H1 (cell line): ENCODE data around the gene ZNF446. TPM values are rescaled to one million over a fixed set of nuclear protein-coding genes. Genes with fewer than 3 reads are reported as not detected.

Source experiments
- CTCF ChIA-PET: fragments of 300-600 bp; sonication (Branson Sonifier 250); formaldehyde crosslinking; loops from one replicate; lab custom pipeline; 2021; ENCODE audit not compliant: partially characterized antibody; lab: Charles Lee
- POLR2A ChIA-PET: fragments of 300-600 bp; sonication (Branson Sonifier 250); formaldehyde crosslinking; loops from one replicate; lab custom pipeline; 2021; ENCODE audit warnings: inconsistent platforms; ENCODE audit not compliant: partially characterized antibody; lab: Charles Lee
- DNase-seq, 2 experiments: peaks; one replicate each; pipeline versions ENCODE4 v3.0.0 to v3.0.0-alpha.2; 2010 to 2022; ENCODE audit warnings: low spot score in 2 of 2, low read depth in 1 of 2, mixed read lengths in 1 of 2
- FAIRE-seq: peaks from 2 replicates; lab custom pipeline; 2011; peaks lifted over from hg19 to GRCh38; lab: Jason Lieb, UNC
- H2AFZ ChIP-seq: 2 replicates; pipeline ENCODE4 v1.8.1; 2012; ENCODE audit warnings: low read length, inconsistent platforms
- H2AK5ac ChIP-seq: 2 replicates; pipeline ENCODE4 v1.6.1; 2013; ENCODE audit warnings: low read depth, low read length
- H2BK120ac ChIP-seq: replicated peaks from 2 replicates; pipeline ENCODE3; 2013; ENCODE audit warnings: low read depth, low read length, inconsistent platforms
- H2BK12ac ChIP-seq: 2 replicates; pipeline ENCODE4 v1.6.1; 2013; ENCODE audit warnings: low read depth, low read length
- H2BK15ac ChIP-seq: 2 replicates; pipeline ENCODE4 v1.6.1; 2013; ENCODE audit warnings: low read length
- H2BK20ac ChIP-seq: 2 replicates; pipeline ENCODE4 v1.6.1; 2013; ENCODE audit warnings: low read length
- H2BK5ac ChIP-seq: 2 replicates; pipeline ENCODE4 v1.6.1; 2013; ENCODE audit warnings: low read depth, low read length
- H3K14ac ChIP-seq: 2 replicates; pipeline ENCODE4 v1.6.1; 2013; ENCODE audit warnings: inconsistent platforms; ENCODE audit not compliant: insufficient read length
- H3K18ac ChIP-seq: 2 replicates; pipeline ENCODE4 v1.6.1; 2013; ENCODE audit warnings: low read length; ENCODE audit errors: extremely low read depth
- H3K23ac ChIP-seq: 2 replicates; pipeline ENCODE4 v1.6.1; 2013; ENCODE audit warnings: inconsistent platforms; ENCODE audit not compliant: insufficient read length
- H3K23me2 ChIP-seq: 2 replicates; pipeline ENCODE4 v1.6.1; 2013; ENCODE audit warnings: low read depth, low read length
- H3K27ac ChIP-seq: 2 replicates; pipeline ENCODE4 v1.6.1; 2011; ENCODE audit warnings: low read depth, low read length, inconsistent platforms
- H3K27me3 ChIP-seq, 4 experiments: replicated peaks in 1 of 4; 1 replicate in 1 of 4; 2 replicates in 3 of 4; pipeline versions ENCODE4 v1.6.1 to v1.8.1; 2011 to 2013; ENCODE audit warnings: low read length in 3 of 4, mild to moderate bottlenecking in 3 of 4, inconsistent platforms in 2 of 4, mixed read lengths in 2 of 4, moderate library complexity in 1 of 4; ENCODE audit not compliant: control insufficient read depth in 3 of 4, insufficient read depth in 3 of 4; ENCODE audit errors: extremely low read depth in 1 of 4
- H3K36me3 ChIP-seq, 4 experiments: 2 replicates each; pipeline versions ENCODE4 v1.6.1 to v1.8.1; 2011 to 2013; ENCODE audit warnings: mild to moderate bottlenecking in 4 of 4, low read length in 3 of 4, moderate library complexity in 2 of 4, control low read depth in 1 of 4, inconsistent platforms in 1 of 4; ENCODE audit not compliant: insufficient read depth in 4 of 4, control insufficient read depth in 2 of 4
- H3K4ac ChIP-seq: replicated peaks from 2 replicates; pipeline ENCODE3; 2013; ENCODE audit warnings: low read length, low read depth, mixed read lengths, inconsistent platforms; ENCODE audit not compliant: insufficient read length
- H3K4me1 ChIP-seq, 4 experiments: replicated peaks in 1 of 4; 1 replicate in 1 of 4; 2 replicates in 3 of 4; pipeline versions ENCODE4 v1.6.1 to v1.8.1; 2011 to 2013; ENCODE audit warnings: low read length in 3 of 4, inconsistent platforms in 2 of 4, mixed read lengths in 1 of 4; ENCODE audit not compliant: insufficient read depth in 4 of 4, control insufficient read depth in 3 of 4
- H3K4me2 ChIP-seq, 2 experiments: 2 replicates each; pipeline versions ENCODE4 v1.6.1 to v1.8.1; 2011 to 2013; ENCODE audit warnings: low read depth in 2 of 2, low read length in 2 of 2, control low read depth in 1 of 2, inconsistent platforms in 1 of 2, mild to moderate bottlenecking in 1 of 2; ENCODE audit not compliant: insufficient read depth in 1 of 2
- H3K4me3 ChIP-seq, 4 experiments: fragments of 200-600, 300-600 bp in 1 of 4; sonication (generic), shearing (Covaris generic), sonication (Bioruptor Twin) in 1 of 4; 2 replicates each; pipeline versions ENCODE4 v1.5.1 to v1.8.1; 2011 to 2016; ENCODE audit warnings: low read length in 4 of 4, low read depth in 3 of 4, control low read depth in 2 of 4, inconsistent platforms in 2 of 4, mild to moderate bottlenecking in 2 of 4, mixed read lengths in 1 of 4, moderate library complexity in 1 of 4; ENCODE audit not compliant: insufficient read depth in 2 of 4; ENCODE audit errors: extremely low read depth in 1 of 4
- H3K56ac ChIP-seq: replicated peaks from 2 replicates; pipeline ENCODE3; 2013; ENCODE audit warnings: low read depth, mild to moderate bottlenecking, mixed read lengths, low read length, inconsistent platforms; ENCODE audit not compliant: insufficient read length
- H3K79me1 ChIP-seq: 2 replicates; pipeline ENCODE4 v1.6.1; 2013; ENCODE audit warnings: low read depth, low read length, control low read depth
- H3K79me2 ChIP-seq, 2 experiments: 2 replicates each; pipeline versions ENCODE4 v1.6.1 to v1.8.1; 2012 to 2013; ENCODE audit warnings: low read length in 2 of 2, mild to moderate bottlenecking in 2 of 2, inconsistent platforms in 1 of 2; ENCODE audit not compliant: insufficient read depth in 2 of 2, control insufficient read depth in 1 of 2
- H3K9ac ChIP-seq, 4 experiments: replicated peaks in 1 of 4; 1 replicate in 1 of 4; 2 replicates in 3 of 4; pipeline versions ENCODE4 v1.6.1 to v1.8.1; 2011 to 2013; ENCODE audit warnings: low read depth in 3 of 4, low read length in 3 of 4, control low read depth in 2 of 4, mild to moderate bottlenecking in 2 of 4, moderate library complexity in 2 of 4, inconsistent platforms in 1 of 4; ENCODE audit errors: extremely low read depth in 1 of 4
- H3K9me3 ChIP-seq, 2 experiments: 2 replicates each; pipeline versions ENCODE4 v1.6.1 to v1.8.1; 2012 to 2013; ENCODE audit warnings: mild to moderate bottlenecking in 2 of 2, moderate library complexity in 2 of 2, control low read depth in 1 of 2, inconsistent platforms in 1 of 2, low read depth in 1 of 2, low read length in 1 of 2, mixed read lengths in 1 of 2; ENCODE audit not compliant: insufficient read depth in 2 of 2
- H4K20me1 ChIP-seq, 2 experiments: replicated peaks in 1 of 2; 2 replicates each; pipeline versions ENCODE3 to v1.8.1; 2011 to 2013; ENCODE audit warnings: inconsistent platforms in 2 of 2, low read length in 2 of 2, mild to moderate bottlenecking in 1 of 2; ENCODE audit not compliant: insufficient read depth in 2 of 2, control insufficient read depth in 1 of 2
- H4K5ac ChIP-seq: 2 replicates; pipeline ENCODE4 v1.6.1; 2013; ENCODE audit warnings: low read length, low read depth, mixed read lengths, inconsistent platforms; ENCODE audit not compliant: insufficient read length
- H4K8ac ChIP-seq: 2 replicates; pipeline ENCODE4 v1.8.0; 2013; ENCODE audit warnings: mild to moderate bottlenecking, moderate library complexity, low read length, inconsistent platforms; ENCODE audit not compliant: insufficient read depth; ENCODE audit errors: extremely low read depth
- H4K91ac ChIP-seq: replicated peaks from 2 replicates; pipeline ENCODE3; 2013; ENCODE audit warnings: low read length, mixed read lengths, inconsistent platforms; ENCODE audit not compliant: insufficient read length
- ASH2L ChIP-seq: fragments of 200-600, 300-600 bp; sonication (generic); IDR thresholded peaks from one replicate; pipeline ENCODE4 v1.7.1; 2017; ENCODE audit warnings: low read length
- CTCF ChIP-seq, 3 experiments: IDR thresholded peaks; 1 replicate in 2 of 3; 2 replicates in 1 of 3; pipeline versions ENCODE4 v1.5.1 to v1.6.1; 2011; ENCODE audit warnings: low read length in 3 of 3, mild to moderate bottlenecking in 3 of 3, inconsistent platforms in 2 of 3, low read depth in 1 of 3, moderate library complexity in 1 of 3; ENCODE audit not compliant: insufficient read depth in 1 of 3; ENCODE audit errors: control extremely low read depth in 1 of 3
- EZH2 ChIP-seq: fragments of 200-600 bp; sonication (generic); IDR thresholded peaks from 2 replicates; pipeline ENCODE4 v1.7.1; 2012; ENCODE audit warnings: low read depth, mild to moderate bottlenecking, moderate library complexity, low read length, inconsistent platforms; ENCODE audit not compliant: severe bottlenecking
- POU5F1 ChIP-seq: IDR thresholded peaks from 2 replicates; pipeline ENCODE4 v1.6.1; 2011; ENCODE audit warnings: low read depth, mild to moderate bottlenecking, low read length, moderate library complexity
- RFX5 ChIP-seq: IDR thresholded peaks from 2 replicates; pipeline ENCODE4 v1.6.1; 2011; ENCODE audit warnings: low read depth, low read length, improper control_type of control experiment, borderline replicate concordance
- SRF ChIP-seq: IDR thresholded peaks from 2 replicates; pipeline ENCODE4 v1.6.1; 2011; ENCODE audit warnings: mild to moderate bottlenecking, low read depth, low read length, moderate library complexity
- WGBS, 2 experiments: shearing (Covaris generic) in 1 of 2; methylation state at CpG; one replicate each; pipeline versions ENCODE4 v1.1.6 to v1.1.7; 2013 to 2015; ENCODE audit warnings: low lambda C conversion rate in 2 of 2, mixed read lengths in 2 of 2, inconsistent platforms in 1 of 2, low coverage in 1 of 2, missing lambda C conversion rate in 1 of 2; ENCODE audit not compliant: insufficient replicate concordance in 2 of 2, insufficient coverage in 1 of 2, insufficient read length in 1 of 2; ENCODE audit errors: extremely low coverage in 1 of 2, missing lambda C conversion rate in 1 of 2; 5-methylcytosine and 5-hydroxymethylcytosine counted together
- polyA plus RNA-seq, 7 experiments: library from polyadenylated mRNA; depleted of rRNA in 3 of 7; stranded (reverse) in 5 of 7; unstranded in 2 of 7; fragments of >200 nt in 5 of 7; fragments of 200-250 nt in 2 of 7; gene quantifications; 1 replicate in 5 of 7; 2 replicates in 1 of 7; 4 replicates in 1 of 7; pipeline versions ENCODE4 v1.2.1 to v1.2.3, GENCODE V29; 2011 to 2013; ENCODE audit warnings: missing spikeins in 2 of 7, mixed read lengths in 2 of 7
- total RNA-seq: library from RNA; stranded (reverse); fragmentation: NEBNext Ultra II Directional; extraction: Animal tissue kit (Norgen Biotek cat#: 25700); gene quantifications from 2 replicates; pipeline ENCODE4 v1.2.1, GENCODE V29; 2021
- TF ChIP-seq, protein P1 (sequence below): IDR thresholded peaks from 2 replicates; pipeline ENCODE4 v1.6.1; 2012; ENCODE audit warnings: low read length, inconsistent platforms

The ZNF446 gene
- total and polyA plus RNA-seq, 2 of the 8 experiments (the other 6 are each of a cell fraction or from before 2014, with no cell fraction given) = 4.1 to 5.5 TPM

DNA sequence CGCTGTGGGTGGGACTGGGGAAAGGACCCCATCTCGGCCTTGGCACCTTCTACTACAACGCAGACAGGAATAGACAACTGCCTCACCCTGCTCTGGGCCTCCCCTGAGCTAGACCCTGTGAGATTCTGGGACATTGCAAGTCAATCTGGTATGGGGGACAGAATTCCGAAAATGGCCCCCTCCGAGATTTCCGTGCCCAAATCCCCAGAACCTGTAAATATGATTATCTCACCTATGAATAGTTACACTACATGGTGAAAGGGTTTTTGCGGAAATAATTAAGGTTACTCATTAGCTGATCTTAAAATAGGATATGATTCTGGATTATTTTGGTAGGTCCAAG, 44.1 kb downstream of the ZNF446 start:
- H3K4ac ChIP-seq = peak overlapping the region; percentile 10
- peak overlapping the region; percentile 91; the same call in 1 of the 2 replicates for H3K27ac ChIP-seq
- peaks cover 0 to 15% of the 10 kb centered on the region in 2 experiments; a peak in 1 of 4 replicates for H3K79me2 ChIP-seq
- CTCF ChIA-PET = interaction anchor here (0.7 to 5.2 kb wide), 32 partner anchors 12 to 243 kb away, joined by 3 to 35 read pairs (median 7); partner anchors contain the start of genes CHMP2A, TRIM28 and UBE2M
- H2BK15ac ChIP-seq = no peak overlapping the region
- no peak overlapping the region for H2AK5ac ChIP-seq
- H4K20me1 ChIP-seq = peaks cover 2 to 9% of the 10 kb centered on the region in 2 experiments
- no peak overlapping the region; the same call in 1 of the 2 replicates for H2BK12ac ChIP-seq
- no peaks in the 10 kb centered on the region for H3K9me3 ChIP-seq
- H4K91ac ChIP-seq = peak overlapping the region; percentile 79
- peaks cover 0 to 26% (median 13%) of the 10 kb centered on the region in 4 experiments; a peak in 6 of 7 replicates for H3K4me1 ChIP-seq
- H4K8ac ChIP-seq = peak overlapping the region; percentile 68; the same call in 1 of the 2 replicates
- H3K56ac ChIP-seq = no peak overlapping the region
- no peak overlapping the region for H3K23ac ChIP-seq
- H3K79me1 ChIP-seq = peaks cover 2% of the 10 kb centered on the region; the same call in 1 of the 2 replicates
- DNase-seq (no peak), FAIRE-seq (no peak)
- 38% methylated on average over 7 of the region's 7 CpGs; no CpG with 5 or more reads in 1 of the 2 experiments for WGBS, 2 experiments
- H3K18ac ChIP-seq = peak overlapping the region; percentile 71
- H3K9ac ChIP-seq = peak overlapping the region; percentile 39 to 90 (median 82); a peak in 6 of 7 replicates
- no peak for TF ChIP-seq SRF
- no peak for TF ChIP-seq RFX5
- no peak for TF ChIP-seq ASH2L
- TF ChIP-seq CTCF (IDR thresholded peaks at IDR 0.05; ENCODE audit: control extremely low read depth in 1 of 3, insufficient read depth in 1 of 3, low read depth in 1 of 3, low read length in 3 of 3) = no peak
- TF ChIP-seq POU5F1 = no peak
- TF ChIP-seq EZH2 = no peak
- TF ChIP-seq, protein P1, sequence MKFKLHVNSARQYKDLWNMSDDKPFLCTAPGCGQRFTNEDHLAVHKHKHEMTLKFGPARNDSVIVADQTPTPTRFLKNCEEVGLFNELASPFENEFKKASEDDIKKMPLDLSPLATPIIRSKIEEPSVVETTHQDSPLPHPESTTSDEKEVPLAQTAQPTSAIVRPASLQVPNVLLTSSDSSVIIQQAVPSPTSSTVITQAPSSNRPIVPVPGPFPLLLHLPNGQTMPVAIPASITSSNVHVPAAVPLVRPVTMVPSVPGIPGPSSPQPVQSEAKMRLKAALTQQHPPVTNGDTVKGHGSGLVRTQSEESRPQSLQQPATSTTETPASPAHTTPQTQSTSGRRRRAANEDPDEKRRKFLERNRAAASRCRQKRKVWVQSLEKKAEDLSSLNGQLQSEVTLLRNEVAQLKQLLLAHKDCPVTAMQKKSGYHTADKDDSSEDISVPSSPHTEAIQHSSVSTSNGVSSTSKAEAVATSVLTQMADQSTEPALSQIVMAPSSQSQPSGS = no peak; the same call in 1 of the 2 replicates
- peak overlapping the region; percentile 89 for H2BK5ac ChIP-seq
- no peak overlapping the region for H3K14ac ChIP-seq
- POLR2A ChIA-PET = interaction anchor here (0.6 to 21.3 kb wide), 27 partner anchors 8 to 194 kb away, joined by 3 to 650 read pairs (median 5); partner anchors contain the start of genes CHMP2A, RPS5, TRIM28 and UBE2M
- H4K5ac ChIP-seq = peak overlapping the region; percentile 67
- H2AFZ ChIP-seq = no peak overlapping the region
- peaks cover 0 to 9% (median 2%) of the 10 kb centered on the region in 4 experiments; a peak in 2 of 8 replicates for H3K36me3 ChIP-seq
- peak overlapping the region; percentile 54 to 87 (median 70) for H3K4me3 ChIP-seq
- H2BK120ac ChIP-seq = no peak overlapping the region
- peaks cover 7% of the 10 kb centered on the region for H3K23me2 ChIP-seq
- no peak overlapping the region for H2BK20ac ChIP-seq
- H3K27me3 ChIP-seq = no peaks in the 10 kb centered on the region; a peak in 1 of 7 replicates
- peak overlapping the region; percentile 67 to 85 for H3K4me2 ChIP-seq
